Myocyte (in vitro differentiated cells): ENCODE data around the gene ATP7A. TPM values are rescaled to one million over a fixed set of nuclear protein-coding genes. Genes with fewer than 3 reads are reported as not detected.
"Not testable (repeated sequence)": the region's sequence is repeated elsewhere in the genome, so short reads cannot be mapped to it uniquely, and the experiment has no call there.

Source experiments
- DNase-seq: peaks from one replicate; pipeline ENCODE4 v3.0.0-alpha.2; 2012; ENCODE audit warnings: low read depth
- polyA plus RNA-seq: library from polyadenylated mRNA; unstranded; fragments of >200 nt; gene quantifications from one replicate; pipeline ENCODE4 v1.2.1, GENCODE V29; 2012; ENCODE audit warnings: missing spikeins
- total RNA-seq: library from RNA; depleted of rRNA; stranded (reverse); fragments of >200 nt; gene quantifications from 2 replicates; pipeline ENCODE4 v1.2.3, GENCODE V29; 2014

ATP7A gene
- 9.9 and 12.4 TPM in 2 replicates for total RNA-seq
- polyA plus RNA-seq = 3.5 TPM

DNA sequence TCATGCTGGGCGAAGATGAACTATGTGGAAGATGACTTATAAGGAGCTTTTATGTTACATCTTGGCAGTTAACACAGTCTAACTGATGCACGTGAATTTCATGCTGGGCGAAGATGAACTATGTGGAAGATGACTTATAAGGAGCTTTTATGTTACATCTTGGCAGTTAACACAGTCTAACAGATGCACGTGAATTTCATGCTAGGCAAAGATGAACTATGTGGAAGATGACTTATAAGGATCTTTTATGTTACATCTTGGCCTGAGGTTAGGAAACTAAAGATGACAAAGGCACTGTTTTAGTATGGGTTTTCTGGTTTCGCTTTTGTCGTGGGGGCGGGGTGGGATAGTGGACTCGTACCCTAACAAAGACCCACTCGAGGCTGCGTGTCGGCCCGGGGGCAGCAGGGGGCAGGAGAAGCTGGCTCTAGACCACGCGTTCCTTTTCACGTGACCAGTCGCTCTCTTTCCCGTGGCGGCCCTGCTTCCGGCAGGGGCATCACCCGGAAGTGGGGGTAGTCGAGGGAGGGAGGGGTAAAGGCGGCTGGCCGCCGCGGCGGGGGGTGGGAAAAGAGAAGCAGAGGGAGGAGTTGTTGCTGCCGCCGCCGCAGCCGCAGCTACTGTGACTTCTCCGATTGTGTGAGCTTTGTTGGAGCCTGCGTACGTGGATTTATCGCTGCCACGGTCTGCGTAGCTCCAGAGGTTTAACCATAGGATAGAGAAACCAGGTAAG lies at the start of gene ATP7A:
ATP7A (plus strand) TSS at position 586 of the 733 bp plus-strand sequence. CDS start 60,949 bp downstream, outside the sequence.
- DNase-seq = peak; percentile 90

- DNase-seq = no peak
Measured at GRCh38 chrX:77875372-77875771, 35.1 kb upstream of the ATP7A start.

DNA sequence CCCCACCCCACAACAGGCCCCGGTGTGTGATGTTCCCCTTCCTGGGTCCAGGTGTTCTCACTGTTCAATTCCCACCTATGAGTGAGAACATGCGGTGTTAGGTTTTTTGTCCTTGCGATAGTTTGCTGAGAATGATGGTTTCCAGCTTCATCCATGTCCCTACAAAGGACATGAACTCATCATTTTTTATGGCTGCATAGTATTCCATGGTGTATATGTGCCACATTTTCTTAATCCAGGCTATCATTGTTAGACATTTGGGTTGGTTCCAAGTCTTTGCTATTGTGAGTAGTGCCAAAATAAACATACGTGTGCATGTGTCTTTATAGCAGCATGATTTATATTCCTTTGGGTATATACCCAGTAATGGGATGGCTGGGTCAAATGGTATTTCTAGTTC lies 29.1 kb upstream of the ATP7A start:
- DNase-seq = not testable (repeated sequence)

GRCh38 chrX:77892887-77893286 lies 17.6 kb upstream of the ATP7A start:
- DNase-seq = no peak

GRCh38 chrX:77893713-77894112 lies 16.8 kb upstream of the ATP7A start:
- no peak for DNase-seq

GRCh38 chrX:77894921-77895886 lies 15.3 kb upstream of the ATP7A start, which contains the start of gene MAGT1:
Gene MAGT1, minus strand, starts transcription at chrX:77895435. Its CDS starts 25 bp downstream, at chrX:77895410.
- DNase-seq = peak; percentile 97

DNA sequence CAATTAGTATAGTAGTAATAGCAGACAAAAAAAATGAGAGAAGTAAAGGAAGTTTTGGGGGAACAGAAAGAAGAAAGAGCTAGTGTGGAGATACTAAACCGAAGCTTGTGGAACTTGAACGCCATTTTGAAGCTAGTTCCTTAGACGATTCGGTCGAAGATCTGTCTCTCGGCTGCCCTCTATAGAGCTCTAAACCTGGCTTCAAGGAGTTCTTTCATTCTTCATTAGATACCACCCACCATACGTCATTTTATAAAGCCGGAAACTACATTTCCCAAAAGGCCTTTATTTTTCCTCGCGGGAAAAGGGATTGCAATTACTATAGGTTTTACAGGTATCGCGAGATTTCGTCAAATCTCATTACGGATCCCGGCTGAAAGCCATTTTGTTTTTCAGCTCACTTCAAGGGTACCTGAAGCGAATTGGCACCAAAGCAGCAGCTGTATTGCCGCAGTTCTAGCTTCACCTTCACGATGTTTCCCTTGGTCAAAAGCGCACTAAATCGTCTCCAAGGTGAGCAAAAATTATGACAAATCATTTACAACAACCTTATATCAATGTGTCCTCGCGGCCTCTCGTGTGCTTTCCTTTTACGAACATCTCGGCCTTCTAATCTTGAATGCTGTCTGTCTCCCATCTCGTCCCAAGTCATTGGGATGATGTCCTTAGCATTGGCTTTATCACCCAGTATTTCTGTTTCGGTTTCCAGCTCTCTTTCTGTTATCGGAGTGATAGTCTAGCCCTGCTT lies 11.2 kb upstream of the ATP7A start, which contains the start of gene COX7B:
COX7B (plus strand) TSS at position 388 of the 748 bp plus-strand sequence; CDS start at position 474, 86 bp downstream.
- DNase-seq = peak; percentile 96

DNA sequence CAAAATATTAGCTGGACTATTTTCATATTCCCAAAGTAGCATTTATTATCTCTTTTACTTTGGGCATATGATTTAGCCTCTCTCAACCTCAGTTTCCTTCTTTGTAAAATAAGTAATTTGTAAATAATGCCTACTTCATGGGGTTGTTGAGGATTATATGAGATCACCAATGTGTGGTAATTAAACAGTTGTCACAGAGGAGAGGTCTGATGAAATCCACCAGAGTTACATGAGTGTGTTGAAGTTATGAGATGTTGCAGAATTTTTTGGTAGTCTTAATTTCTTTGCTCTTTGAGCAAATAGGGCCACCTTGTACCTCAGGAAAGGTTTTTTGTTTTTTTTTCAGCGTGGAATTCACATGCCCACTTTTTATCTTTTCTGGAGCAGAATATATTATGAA lies 9.8 kb upstream of the ATP7A start:
- DNase-seq = no peak

- DNase-seq = no peak
Measured at GRCh38 chrX:77901506-77901905, 9.0 kb upstream of the ATP7A start.

- no peak for DNase-seq
Measured at GRCh38 chrX:77917294-77917933, 6.9 kb downstream of the ATP7A start.

- DNase-seq = peak; percentile 49
Measured at GRCh38 chrX:77918568-77918967, 8.1 kb downstream of the ATP7A start.

DNA sequence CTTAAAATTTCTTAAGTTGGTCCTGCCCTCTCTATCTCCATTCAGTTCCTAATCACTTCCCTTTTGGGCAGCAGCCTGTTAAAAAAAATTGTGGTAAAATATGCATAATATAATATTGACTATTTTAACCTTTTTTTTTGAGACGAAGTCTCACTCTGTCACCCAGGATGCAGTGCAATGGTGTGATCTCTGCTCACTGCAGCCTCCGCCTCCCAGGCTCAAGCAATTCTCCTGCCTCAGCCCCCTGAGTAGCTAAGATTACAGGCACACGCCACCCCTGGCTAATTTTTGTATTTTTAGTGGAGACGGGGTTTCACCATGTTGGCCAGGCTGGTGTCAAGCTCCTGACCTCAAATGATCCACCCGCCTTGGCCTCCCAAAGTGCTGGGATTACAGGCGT lies 8.9 kb downstream of the ATP7A start:
- DNase-seq = not testable (repeated sequence)

- DNase-seq = no peak
Measured at GRCh38 chrX:77922787-77923186, 12.3 kb downstream of the ATP7A start.

DNA sequence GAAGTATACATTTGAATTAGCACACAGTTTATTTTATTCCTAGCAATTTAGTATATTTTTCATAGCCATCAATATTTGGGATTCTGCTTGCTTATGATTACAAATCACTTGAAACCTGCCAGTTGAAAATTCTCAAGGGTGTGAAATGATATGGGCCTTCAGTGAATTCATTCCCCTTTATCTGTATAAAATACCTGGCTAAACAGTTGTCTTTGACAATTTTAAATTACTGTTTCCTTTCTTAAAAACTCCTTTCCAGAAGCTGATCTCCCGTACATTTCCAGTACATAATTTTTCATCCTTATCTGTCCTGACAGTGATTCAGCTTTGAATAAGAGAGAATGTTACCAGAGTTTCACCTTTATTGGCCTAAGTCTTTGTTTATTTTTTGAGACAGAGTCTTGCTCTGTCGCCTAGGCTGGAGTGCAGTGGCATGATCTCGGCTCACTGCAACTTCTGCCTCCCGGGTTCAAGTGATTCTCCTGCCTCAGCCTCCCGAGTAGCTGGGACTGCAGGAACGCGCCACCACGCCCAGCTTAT lies 13.9 kb downstream of the ATP7A start:
- no peak for DNase-seq

DNA sequence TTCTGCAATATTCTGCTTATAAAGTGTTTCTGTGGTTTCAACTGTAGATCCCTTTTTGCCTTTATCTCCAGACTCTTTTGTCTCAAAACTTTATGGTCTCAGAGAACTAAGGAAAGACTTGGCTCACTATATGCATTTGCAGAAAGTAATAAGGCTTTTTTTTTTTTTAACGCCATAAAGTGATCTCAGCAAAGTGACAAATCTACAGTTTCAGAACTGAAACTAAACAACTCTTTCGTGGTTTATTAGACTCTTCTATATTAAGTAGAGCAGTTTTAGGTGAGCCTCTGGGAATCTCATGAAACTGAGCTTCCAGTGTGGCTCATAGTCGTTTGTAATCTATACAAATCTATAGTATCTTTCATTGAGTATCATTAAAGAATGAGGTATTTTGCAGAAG lies 15.3 kb downstream of the ATP7A start:
- DNase-seq = no peak

GRCh38 chrX:77930581-77930980 lies 20.1 kb downstream of the ATP7A start:
- DNase-seq = no peak

DNA sequence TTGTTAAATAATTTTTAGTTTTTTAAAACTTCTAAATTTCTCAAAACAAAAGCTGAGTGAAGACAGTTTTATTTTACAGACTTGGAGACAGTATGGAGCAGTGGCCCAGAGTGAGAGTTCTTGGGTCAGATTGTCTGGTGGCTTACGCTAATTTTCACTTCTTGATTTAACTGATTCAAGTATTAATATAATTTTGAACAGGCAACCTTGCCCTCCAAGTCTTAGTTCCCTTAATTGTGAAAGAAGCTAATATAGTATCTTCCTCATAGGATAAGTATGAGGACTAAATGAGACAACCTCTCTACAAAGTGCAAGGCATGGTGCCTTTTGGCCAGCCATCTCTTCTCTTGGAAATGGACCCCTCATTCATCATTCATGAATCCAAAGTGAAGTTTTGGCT lies 25.4 kb downstream of the ATP7A start:
- no peak for DNase-seq

- DNase-seq = no peak
Measured at GRCh38 chrX:77936299-77936698, 25.8 kb downstream of the ATP7A start.

- DNase-seq = no peak
Measured at GRCh38 chrX:77937291-77937690, 26.8 kb downstream of the ATP7A start.

DNA sequence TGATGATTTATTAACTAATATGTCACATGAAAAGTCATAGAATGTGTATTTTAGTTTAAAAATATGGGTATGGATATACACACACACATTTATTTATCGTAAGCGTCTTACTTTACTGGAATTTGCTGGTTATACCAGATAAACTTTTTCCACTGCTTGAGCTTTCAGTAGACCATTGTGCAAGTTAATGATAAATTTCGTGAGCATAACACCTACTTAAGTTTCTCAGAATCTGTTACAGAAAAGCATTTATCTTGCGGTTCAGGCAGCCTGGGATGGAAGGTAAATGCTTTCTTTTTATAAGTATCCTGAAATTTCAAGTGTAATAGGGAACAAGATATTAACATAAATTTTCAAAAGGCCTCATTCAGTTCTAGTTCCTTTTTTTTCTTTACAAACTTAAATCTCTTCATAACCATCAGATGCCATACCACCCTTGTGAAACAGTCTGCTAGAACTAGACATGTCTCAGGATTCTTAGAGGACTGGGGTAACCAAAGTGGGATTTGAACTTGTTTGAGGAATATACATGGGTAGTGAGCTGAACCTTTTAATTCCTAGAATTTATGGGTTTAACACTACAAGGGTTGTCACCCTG lies 27.7 kb downstream of the ATP7A start:
- no peak for DNase-seq
